H1 (cell line): ENCODE results near the gene SGMS1. TPM values are rescaled to one million over a fixed set of nuclear protein-coding genes. Genes with fewer than 3 reads are reported as not detected.

Source experiments
- CTCF ChIA-PET: fragments of 300-600 bp; sonication (Branson Sonifier 250); formaldehyde crosslinking; loops from one replicate; lab custom pipeline; 2021; ENCODE audit not compliant: partially characterized antibody; lab: Charles Lee
- POLR2A ChIA-PET: fragments of 300-600 bp; sonication (Branson Sonifier 250); formaldehyde crosslinking; loops from one replicate; lab custom pipeline; 2021; ENCODE audit warnings: inconsistent platforms; ENCODE audit not compliant: partially characterized antibody; lab: Charles Lee
- DNase-seq, 2 experiments: peaks; one replicate each; pipeline versions ENCODE4 v3.0.0 to v3.0.0-alpha.2; 2010 to 2022; ENCODE audit warnings: low spot score in 2 of 2, low read depth in 1 of 2, mixed read lengths in 1 of 2
- FAIRE-seq: peaks from 2 replicates; lab custom pipeline; 2011; peaks lifted over from hg19 to GRCh38; lab: Jason Lieb, UNC
- H2AFZ ChIP-seq: 2 replicates; pipeline ENCODE4 v1.8.1; 2012; ENCODE audit warnings: low read length, inconsistent platforms
- H2AK5ac ChIP-seq: 2 replicates; pipeline ENCODE4 v1.6.1; 2013; ENCODE audit warnings: low read depth, low read length
- H2BK120ac ChIP-seq: replicated peaks from 2 replicates; pipeline ENCODE3; 2013; ENCODE audit warnings: low read depth, low read length, inconsistent platforms
- H2BK12ac ChIP-seq: 2 replicates; pipeline ENCODE4 v1.6.1; 2013; ENCODE audit warnings: low read depth, low read length
- H2BK15ac ChIP-seq: 2 replicates; pipeline ENCODE4 v1.6.1; 2013; ENCODE audit warnings: low read length
- H2BK20ac ChIP-seq: 2 replicates; pipeline ENCODE4 v1.6.1; 2013; ENCODE audit warnings: low read length
- H2BK5ac ChIP-seq: 2 replicates; pipeline ENCODE4 v1.6.1; 2013; ENCODE audit warnings: low read depth, low read length
- H3K14ac ChIP-seq: 2 replicates; pipeline ENCODE4 v1.6.1; 2013; ENCODE audit warnings: inconsistent platforms; ENCODE audit not compliant: insufficient read length
- H3K18ac ChIP-seq: 2 replicates; pipeline ENCODE4 v1.6.1; 2013; ENCODE audit warnings: low read length; ENCODE audit errors: extremely low read depth
- H3K23ac ChIP-seq: 2 replicates; pipeline ENCODE4 v1.6.1; 2013; ENCODE audit warnings: inconsistent platforms; ENCODE audit not compliant: insufficient read length
- H3K23me2 ChIP-seq: 2 replicates; pipeline ENCODE4 v1.6.1; 2013; ENCODE audit warnings: low read depth, low read length
- H3K27ac ChIP-seq: 2 replicates; pipeline ENCODE4 v1.6.1; 2011; ENCODE audit warnings: low read depth, low read length, inconsistent platforms
- H3K27me3 ChIP-seq, 4 experiments: replicated peaks in 1 of 4; 1 replicate in 1 of 4; 2 replicates in 3 of 4; pipeline versions ENCODE4 v1.6.1 to v1.8.1; 2011 to 2013; ENCODE audit warnings: low read length in 3 of 4, mild to moderate bottlenecking in 3 of 4, inconsistent platforms in 2 of 4, mixed read lengths in 2 of 4, moderate library complexity in 1 of 4; ENCODE audit not compliant: control insufficient read depth in 3 of 4, insufficient read depth in 3 of 4; ENCODE audit errors: extremely low read depth in 1 of 4
- H3K36me3 ChIP-seq, 4 experiments: 2 replicates each; pipeline versions ENCODE4 v1.6.1 to v1.8.1; 2011 to 2013; ENCODE audit warnings: mild to moderate bottlenecking in 4 of 4, low read length in 3 of 4, moderate library complexity in 2 of 4, control low read depth in 1 of 4, inconsistent platforms in 1 of 4; ENCODE audit not compliant: insufficient read depth in 4 of 4, control insufficient read depth in 2 of 4
- H3K4ac ChIP-seq: replicated peaks from 2 replicates; pipeline ENCODE3; 2013; ENCODE audit warnings: low read length, low read depth, mixed read lengths, inconsistent platforms; ENCODE audit not compliant: insufficient read length
- H3K4me1 ChIP-seq, 4 experiments: replicated peaks in 1 of 4; 1 replicate in 1 of 4; 2 replicates in 3 of 4; pipeline versions ENCODE4 v1.6.1 to v1.8.1; 2011 to 2013; ENCODE audit warnings: low read length in 3 of 4, inconsistent platforms in 2 of 4, mixed read lengths in 1 of 4; ENCODE audit not compliant: insufficient read depth in 4 of 4, control insufficient read depth in 3 of 4
- H3K4me2 ChIP-seq, 2 experiments: 2 replicates each; pipeline versions ENCODE4 v1.6.1 to v1.8.1; 2011 to 2013; ENCODE audit warnings: low read depth in 2 of 2, low read length in 2 of 2, control low read depth in 1 of 2, inconsistent platforms in 1 of 2, mild to moderate bottlenecking in 1 of 2; ENCODE audit not compliant: insufficient read depth in 1 of 2
- H3K4me3 ChIP-seq, 4 experiments: fragments of 200-600, 300-600 bp in 1 of 4; sonication (generic), shearing (Covaris generic), sonication (Bioruptor Twin) in 1 of 4; 2 replicates each; pipeline versions ENCODE4 v1.5.1 to v1.8.1; 2011 to 2016; ENCODE audit warnings: low read length in 4 of 4, low read depth in 3 of 4, control low read depth in 2 of 4, inconsistent platforms in 2 of 4, mild to moderate bottlenecking in 2 of 4, mixed read lengths in 1 of 4, moderate library complexity in 1 of 4; ENCODE audit not compliant: insufficient read depth in 2 of 4; ENCODE audit errors: extremely low read depth in 1 of 4
- H3K56ac ChIP-seq: replicated peaks from 2 replicates; pipeline ENCODE3; 2013; ENCODE audit warnings: low read depth, mild to moderate bottlenecking, mixed read lengths, low read length, inconsistent platforms; ENCODE audit not compliant: insufficient read length
- H3K79me1 ChIP-seq: 2 replicates; pipeline ENCODE4 v1.6.1; 2013; ENCODE audit warnings: low read depth, low read length, control low read depth
- H3K79me2 ChIP-seq, 2 experiments: 2 replicates each; pipeline versions ENCODE4 v1.6.1 to v1.8.1; 2012 to 2013; ENCODE audit warnings: low read length in 2 of 2, mild to moderate bottlenecking in 2 of 2, inconsistent platforms in 1 of 2; ENCODE audit not compliant: insufficient read depth in 2 of 2, control insufficient read depth in 1 of 2
- H3K9ac ChIP-seq, 4 experiments: replicated peaks in 1 of 4; 1 replicate in 1 of 4; 2 replicates in 3 of 4; pipeline versions ENCODE4 v1.6.1 to v1.8.1; 2011 to 2013; ENCODE audit warnings: low read depth in 3 of 4, low read length in 3 of 4, control low read depth in 2 of 4, mild to moderate bottlenecking in 2 of 4, moderate library complexity in 2 of 4, inconsistent platforms in 1 of 4; ENCODE audit errors: extremely low read depth in 1 of 4
- H3K9me3 ChIP-seq, 2 experiments: 2 replicates each; pipeline versions ENCODE4 v1.6.1 to v1.8.1; 2012 to 2013; ENCODE audit warnings: mild to moderate bottlenecking in 2 of 2, moderate library complexity in 2 of 2, control low read depth in 1 of 2, inconsistent platforms in 1 of 2, low read depth in 1 of 2, low read length in 1 of 2, mixed read lengths in 1 of 2; ENCODE audit not compliant: insufficient read depth in 2 of 2
- H4K20me1 ChIP-seq, 2 experiments: replicated peaks in 1 of 2; 2 replicates each; pipeline versions ENCODE3 to v1.8.1; 2011 to 2013; ENCODE audit warnings: inconsistent platforms in 2 of 2, low read length in 2 of 2, mild to moderate bottlenecking in 1 of 2; ENCODE audit not compliant: insufficient read depth in 2 of 2, control insufficient read depth in 1 of 2
- H4K5ac ChIP-seq: 2 replicates; pipeline ENCODE4 v1.6.1; 2013; ENCODE audit warnings: low read length, low read depth, mixed read lengths, inconsistent platforms; ENCODE audit not compliant: insufficient read length
- H4K8ac ChIP-seq: 2 replicates; pipeline ENCODE4 v1.8.0; 2013; ENCODE audit warnings: mild to moderate bottlenecking, moderate library complexity, low read length, inconsistent platforms; ENCODE audit not compliant: insufficient read depth; ENCODE audit errors: extremely low read depth
- H4K91ac ChIP-seq: replicated peaks from 2 replicates; pipeline ENCODE3; 2013; ENCODE audit warnings: low read length, mixed read lengths, inconsistent platforms; ENCODE audit not compliant: insufficient read length
- CEBPB ChIP-seq: IDR thresholded peaks from 2 replicates; pipeline ENCODE4 v1.6.1; 2012; ENCODE audit warnings: low read depth, low read length
- PHF8 ChIP-seq: fragments of 200-600 bp; sonication (generic); conservative IDR thresholded peaks from 2 replicates; pipeline ENCODE4 v1.7.1; 2012; ENCODE audit warnings: low read depth, mild to moderate bottlenecking, inconsistent platforms, low read length, moderate library complexity
- RAD21 ChIP-seq, 2 experiments: IDR thresholded peaks in 1 of 2; conservative IDR thresholded peaks in 1 of 2; 2 replicates each; pipeline ENCODE4 v1.6.1; 2011; ENCODE audit warnings: low read depth in 2 of 2, low read length in 2 of 2, improper control_type of control experiment in 1 of 2, inconsistent platforms in 1 of 2, mild to moderate bottlenecking in 1 of 2, moderate library complexity in 1 of 2
- SUZ12 ChIP-seq: fragments of 200-600 bp; sonication (generic); IDR thresholded peaks from 2 replicates; pipeline ENCODE4 v1.6.1; 2012; ENCODE audit warnings: mild to moderate bottlenecking, inconsistent platforms, low read length, moderate library complexity, mixed read lengths
- WGBS, 2 experiments: shearing (Covaris generic) in 1 of 2; methylation state at CpG; one replicate each; pipeline versions ENCODE4 v1.1.6 to v1.1.7; 2013 to 2015; ENCODE audit warnings: low lambda C conversion rate in 2 of 2, mixed read lengths in 2 of 2, inconsistent platforms in 1 of 2, low coverage in 1 of 2, missing lambda C conversion rate in 1 of 2; ENCODE audit not compliant: insufficient replicate concordance in 2 of 2, insufficient coverage in 1 of 2, insufficient read length in 1 of 2; ENCODE audit errors: extremely low coverage in 1 of 2, missing lambda C conversion rate in 1 of 2; 5-methylcytosine and 5-hydroxymethylcytosine counted together
- polyA plus RNA-seq, 7 experiments: library from polyadenylated mRNA; depleted of rRNA in 3 of 7; stranded (reverse) in 5 of 7; unstranded in 2 of 7; fragments of >200 nt in 5 of 7; fragments of 200-250 nt in 2 of 7; gene quantifications; 1 replicate in 5 of 7; 2 replicates in 1 of 7; 4 replicates in 1 of 7; pipeline versions ENCODE4 v1.2.1 to v1.2.3, GENCODE V29; 2011 to 2013; ENCODE audit warnings: missing spikeins in 2 of 7, mixed read lengths in 2 of 7
- total RNA-seq: library from RNA; stranded (reverse); fragmentation: NEBNext Ultra II Directional; extraction: Animal tissue kit (Norgen Biotek cat#: 25700); gene quantifications from 2 replicates; pipeline ENCODE4 v1.2.1, GENCODE V29; 2021

SGMS1 gene
- total and polyA plus RNA-seq, 2 of the 8 experiments (the other 6 are each of a cell fraction or from before 2014, with no cell fraction given) = 6.0 to 15.6 TPM

DNA sequence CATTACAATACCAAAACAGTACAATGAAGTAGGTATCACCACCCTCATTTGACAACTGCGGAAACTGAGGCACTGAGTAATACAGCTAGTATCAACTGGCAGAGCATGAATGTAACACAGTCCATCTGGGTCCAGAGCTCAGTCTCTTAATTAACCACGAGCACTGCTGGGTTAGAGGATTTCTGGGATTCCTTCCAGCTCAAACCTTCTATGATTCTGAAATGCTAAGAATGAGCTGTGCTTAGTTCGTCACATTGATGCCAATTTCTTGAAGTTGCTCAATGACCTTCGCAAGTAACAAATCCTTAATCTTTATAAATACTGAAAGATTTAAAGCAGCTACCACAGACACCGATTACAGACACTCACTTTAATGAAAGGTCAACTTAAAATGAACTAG lies 62.5 kb downstream of the SGMS1 start:
- 88% methylated on average over 5 of the region's 5 CpGs; no CpG with 5 or more reads in 1 of the 2 experiments for WGBS, 2 experiments
- no peak for DNase-seq

More for the DNA sequence above, 62.5 kb downstream of the SGMS1 start:
- no peaks in the 10 kb centered on the region for H3K27me3 ChIP-seq
- peaks cover 0 to 8% (median 5%) of the 10 kb centered on the region in 4 experiments; a peak in 5 of 7 replicates for H3K4me1 ChIP-seq
- H4K5ac ChIP-seq = no peak overlapping the region
- H2BK12ac ChIP-seq = no peak overlapping the region
- H3K79me2 ChIP-seq = peaks cover 0 to 31% of the 10 kb centered on the region in 2 experiments; a peak in 2 of 4 replicates
- H3K4me3 ChIP-seq = no peak overlapping the region
- no peak overlapping the region for H3K23ac ChIP-seq
- no peak overlapping the region for H2AFZ ChIP-seq
- no peaks in the 10 kb centered on the region for H3K36me3 ChIP-seq
- H3K56ac ChIP-seq = no peak overlapping the region
- peak; percentile 19 for FAIRE-seq
- TF ChIP-seq PHF8 = no peak
- TF ChIP-seq CEBPB = no peak
- no peak for TF ChIP-seq SUZ12
- no peak for TF ChIP-seq RAD21 (IDR thresholded peaks at IDR 0.05 in 1 of 2, conservative IDR thresholded peaks at IDR 0.05 in 1 of 2; ENCODE audit: low read depth in 2 of 2, low read length in 2 of 2)
- ChIA-PET POLR2A (no interaction called here), CTCF (interaction anchor here (0.5 to 2.8 kb wide), 17 partner anchors 8 to 164 kb away, joined by 3 to 29 read pairs (median 3); no protein-coding TSS in a partner anchor)
- H3K14ac ChIP-seq = no peak overlapping the region
- H3K18ac ChIP-seq = no peak overlapping the region
- no peak overlapping the region for H2BK5ac ChIP-seq
- H2BK15ac ChIP-seq = no peak overlapping the region
- no peak overlapping the region for H4K91ac ChIP-seq
- H3K23me2 ChIP-seq = no peaks in the 10 kb centered on the region
- H2BK120ac ChIP-seq = no peak overlapping the region
- H3K4me2 ChIP-seq = no peak overlapping the region
- no peak overlapping the region for H2BK20ac ChIP-seq
- peaks cover 2% of the 10 kb centered on the region; the same call in 1 of the 2 replicates for H3K79me1 ChIP-seq
- no peak overlapping the region for H3K27ac ChIP-seq
- H3K9ac ChIP-seq = no peak overlapping the region
- no peak overlapping the region for H3K4ac ChIP-seq
- no peak overlapping the region for H2AK5ac ChIP-seq
- no peak overlapping the region for H4K8ac ChIP-seq
- H4K20me1 ChIP-seq = no peaks in the 10 kb centered on the region
- no peaks in the 10 kb centered on the region for H3K9me3 ChIP-seq
